Heart left ventricle (tissue), 13 donors: ENCODE data around the gene LRMDA.

ENCODE experiments used
- CTCF ChIP-seq, 12 donors: fragments of 200-600 bp; sonication (generic) in 4 of 12; IDR thresholded peaks; one replicate each; pipeline versions ENCODE4 v1.5.0 to v1.8.0; 2018 to 2022; ENCODE audit warnings: antibody characterized with exemption in 12 of 12, mild to moderate bottlenecking in 5 of 12
- POLR2A ChIP-seq, 2 donors: fragments of 450-650 bp; IDR thresholded peaks; one replicate each; pipeline ENCODE4 v1.6.1; 2017; ENCODE audit warnings: antibody characterized with exemption in 2 of 2, mild to moderate bottlenecking in 2 of 2, moderate library complexity in 2 of 2
- donor health status: ischemic (EF 13 %, LVEDD 7.1; RV severe dilation, severe dysfunction).
- donor health status: DM: no; HTN: yes; CAD: no.
- donor health status: DM: no; HTN: no; CAD: no.
- donor health status: ischemic (EF 25% LVEDD 6.9; RV normal size, moderate dysfunction).
- donor health status: ischemic (EF 25% LVEDD 5.7; RV mildly dilated, moderate dysfunction).
- donor health status: ischemic (EF 35%, LVEDD 5.7; RV mildly dilated, moderate dysfunction).
- donor health status: nonischemic (EF 11% LVEDD 7.7; RV severe dilation, severe dysfunction).
- donor health status: DM: yes; HTN: yes; CAD: no.
- donor health status: PGD.
- donor health status: ischemic (EF 29% LVEDD 5.4; RV normal size, mild dysfunction).
- donor health status: nonischemic (EF 23%, LVEDD 6.1; RV moderate dilation, normal function).

GRCh38 chr10:75525646-75526045 lies 94.2 kb downstream of the LRMDA start:
- TF ChIP-seq CTCF (IDR thresholded peaks at IDR 0.05) (no peak), POLR2A (IDR thresholded peaks at IDR 0.05) (no peak)
